H1 (cell line): Measurements from ENCODE around the gene RAB3C. TPM values are rescaled to one million over a fixed set of nuclear protein-coding genes. Genes with fewer than 3 reads are reported as not detected.
A peak's percentile ranks its signal among the peaks of the same experiment; 100 is the strongest.

Experiments
- CTCF ChIA-PET: fragments of 300-600 bp; sonication (Branson Sonifier 250); formaldehyde crosslinking; loops from one replicate; lab custom pipeline; 2021; ENCODE audit not compliant: partially characterized antibody; lab: Charles Lee
- POLR2A ChIA-PET: fragments of 300-600 bp; sonication (Branson Sonifier 250); formaldehyde crosslinking; loops from one replicate; lab custom pipeline; 2021; ENCODE audit warnings: inconsistent platforms; ENCODE audit not compliant: partially characterized antibody; lab: Charles Lee
- DNase-seq, 2 experiments: peaks; one replicate each; pipeline versions ENCODE4 v3.0.0 to v3.0.0-alpha.2; 2010 to 2022; ENCODE audit warnings: low spot score in 2 of 2, low read depth in 1 of 2, mixed read lengths in 1 of 2
- FAIRE-seq: peaks from 2 replicates; lab custom pipeline; 2011; peaks lifted over from hg19 to GRCh38; lab: Jason Lieb, UNC
- H2AFZ ChIP-seq: 2 replicates; pipeline ENCODE4 v1.8.1; 2012; ENCODE audit warnings: low read length, inconsistent platforms
- H2AK5ac ChIP-seq: 2 replicates; pipeline ENCODE4 v1.6.1; 2013; ENCODE audit warnings: low read depth, low read length
- H2BK120ac ChIP-seq: replicated peaks from 2 replicates; pipeline ENCODE3; 2013; ENCODE audit warnings: low read depth, low read length, inconsistent platforms
- H2BK12ac ChIP-seq: 2 replicates; pipeline ENCODE4 v1.6.1; 2013; ENCODE audit warnings: low read depth, low read length
- H2BK15ac ChIP-seq: 2 replicates; pipeline ENCODE4 v1.6.1; 2013; ENCODE audit warnings: low read length
- H2BK20ac ChIP-seq: 2 replicates; pipeline ENCODE4 v1.6.1; 2013; ENCODE audit warnings: low read length
- H2BK5ac ChIP-seq: 2 replicates; pipeline ENCODE4 v1.6.1; 2013; ENCODE audit warnings: low read depth, low read length
- H3K14ac ChIP-seq: 2 replicates; pipeline ENCODE4 v1.6.1; 2013; ENCODE audit warnings: inconsistent platforms; ENCODE audit not compliant: insufficient read length
- H3K18ac ChIP-seq: 2 replicates; pipeline ENCODE4 v1.6.1; 2013; ENCODE audit warnings: low read length; ENCODE audit errors: extremely low read depth
- H3K23ac ChIP-seq: 2 replicates; pipeline ENCODE4 v1.6.1; 2013; ENCODE audit warnings: inconsistent platforms; ENCODE audit not compliant: insufficient read length
- H3K23me2 ChIP-seq: 2 replicates; pipeline ENCODE4 v1.6.1; 2013; ENCODE audit warnings: low read depth, low read length
- H3K27ac ChIP-seq: 2 replicates; pipeline ENCODE4 v1.6.1; 2011; ENCODE audit warnings: low read depth, low read length, inconsistent platforms
- H3K27me3 ChIP-seq, 4 experiments: replicated peaks in 1 of 4; 1 replicate in 1 of 4; 2 replicates in 3 of 4; pipeline versions ENCODE4 v1.6.1 to v1.8.1; 2011 to 2013; ENCODE audit warnings: low read length in 3 of 4, mild to moderate bottlenecking in 3 of 4, inconsistent platforms in 2 of 4, mixed read lengths in 2 of 4, moderate library complexity in 1 of 4; ENCODE audit not compliant: control insufficient read depth in 3 of 4, insufficient read depth in 3 of 4; ENCODE audit errors: extremely low read depth in 1 of 4
- H3K36me3 ChIP-seq, 4 experiments: 2 replicates each; pipeline versions ENCODE4 v1.6.1 to v1.8.1; 2011 to 2013; ENCODE audit warnings: mild to moderate bottlenecking in 4 of 4, low read length in 3 of 4, moderate library complexity in 2 of 4, control low read depth in 1 of 4, inconsistent platforms in 1 of 4; ENCODE audit not compliant: insufficient read depth in 4 of 4, control insufficient read depth in 2 of 4
- H3K4ac ChIP-seq: replicated peaks from 2 replicates; pipeline ENCODE3; 2013; ENCODE audit warnings: low read length, low read depth, mixed read lengths, inconsistent platforms; ENCODE audit not compliant: insufficient read length
- H3K4me1 ChIP-seq, 4 experiments: replicated peaks in 1 of 4; 1 replicate in 1 of 4; 2 replicates in 3 of 4; pipeline versions ENCODE4 v1.6.1 to v1.8.1; 2011 to 2013; ENCODE audit warnings: low read length in 3 of 4, inconsistent platforms in 2 of 4, mixed read lengths in 1 of 4; ENCODE audit not compliant: insufficient read depth in 4 of 4, control insufficient read depth in 3 of 4
- H3K4me2 ChIP-seq, 2 experiments: 2 replicates each; pipeline versions ENCODE4 v1.6.1 to v1.8.1; 2011 to 2013; ENCODE audit warnings: low read depth in 2 of 2, low read length in 2 of 2, control low read depth in 1 of 2, inconsistent platforms in 1 of 2, mild to moderate bottlenecking in 1 of 2; ENCODE audit not compliant: insufficient read depth in 1 of 2
- H3K4me3 ChIP-seq, 4 experiments: fragments of 200-600, 300-600 bp in 1 of 4; sonication (generic), shearing (Covaris generic), sonication (Bioruptor Twin) in 1 of 4; 2 replicates each; pipeline versions ENCODE4 v1.5.1 to v1.8.1; 2011 to 2016; ENCODE audit warnings: low read length in 4 of 4, low read depth in 3 of 4, control low read depth in 2 of 4, inconsistent platforms in 2 of 4, mild to moderate bottlenecking in 2 of 4, mixed read lengths in 1 of 4, moderate library complexity in 1 of 4; ENCODE audit not compliant: insufficient read depth in 2 of 4; ENCODE audit errors: extremely low read depth in 1 of 4
- H3K56ac ChIP-seq: replicated peaks from 2 replicates; pipeline ENCODE3; 2013; ENCODE audit warnings: low read depth, mild to moderate bottlenecking, mixed read lengths, low read length, inconsistent platforms; ENCODE audit not compliant: insufficient read length
- H3K79me1 ChIP-seq: 2 replicates; pipeline ENCODE4 v1.6.1; 2013; ENCODE audit warnings: low read depth, low read length, control low read depth
- H3K79me2 ChIP-seq, 2 experiments: 2 replicates each; pipeline versions ENCODE4 v1.6.1 to v1.8.1; 2012 to 2013; ENCODE audit warnings: low read length in 2 of 2, mild to moderate bottlenecking in 2 of 2, inconsistent platforms in 1 of 2; ENCODE audit not compliant: insufficient read depth in 2 of 2, control insufficient read depth in 1 of 2
- H3K9ac ChIP-seq, 4 experiments: replicated peaks in 1 of 4; 1 replicate in 1 of 4; 2 replicates in 3 of 4; pipeline versions ENCODE4 v1.6.1 to v1.8.1; 2011 to 2013; ENCODE audit warnings: low read depth in 3 of 4, low read length in 3 of 4, control low read depth in 2 of 4, mild to moderate bottlenecking in 2 of 4, moderate library complexity in 2 of 4, inconsistent platforms in 1 of 4; ENCODE audit errors: extremely low read depth in 1 of 4
- H3K9me3 ChIP-seq, 2 experiments: 2 replicates each; pipeline versions ENCODE4 v1.6.1 to v1.8.1; 2012 to 2013; ENCODE audit warnings: mild to moderate bottlenecking in 2 of 2, moderate library complexity in 2 of 2, control low read depth in 1 of 2, inconsistent platforms in 1 of 2, low read depth in 1 of 2, low read length in 1 of 2, mixed read lengths in 1 of 2; ENCODE audit not compliant: insufficient read depth in 2 of 2
- H4K20me1 ChIP-seq, 2 experiments: replicated peaks in 1 of 2; 2 replicates each; pipeline versions ENCODE3 to v1.8.1; 2011 to 2013; ENCODE audit warnings: inconsistent platforms in 2 of 2, low read length in 2 of 2, mild to moderate bottlenecking in 1 of 2; ENCODE audit not compliant: insufficient read depth in 2 of 2, control insufficient read depth in 1 of 2
- H4K5ac ChIP-seq: 2 replicates; pipeline ENCODE4 v1.6.1; 2013; ENCODE audit warnings: low read length, low read depth, mixed read lengths, inconsistent platforms; ENCODE audit not compliant: insufficient read length
- H4K8ac ChIP-seq: 2 replicates; pipeline ENCODE4 v1.8.0; 2013; ENCODE audit warnings: mild to moderate bottlenecking, moderate library complexity, low read length, inconsistent platforms; ENCODE audit not compliant: insufficient read depth; ENCODE audit errors: extremely low read depth
- H4K91ac ChIP-seq: replicated peaks from 2 replicates; pipeline ENCODE3; 2013; ENCODE audit warnings: low read length, mixed read lengths, inconsistent platforms; ENCODE audit not compliant: insufficient read length
- CBX5 ChIP-seq: fragments of 300-800, 300-1000 bp; sonication (generic); IDR thresholded peaks from 2 replicates; pipeline ENCODE4 v1.7.1; 2016; ENCODE audit warnings: antibody characterized with exemption, low read length, low read depth
- EGR1 ChIP-seq: IDR thresholded peaks from 2 replicates; pipeline ENCODE4 v1.6.1; 2011; ENCODE audit warnings: low read depth, low read length, borderline replicate concordance
- JUND ChIP-seq: IDR thresholded peaks from 2 replicates; pipeline ENCODE4 v1.6.1; 2011; ENCODE audit warnings: mild to moderate bottlenecking, improper control_type of control experiment, low read length
- USF2 ChIP-seq: IDR thresholded peaks from 2 replicates; pipeline ENCODE4 v1.6.1; 2011; ENCODE audit warnings: low read length, improper control_type of control experiment
- WGBS, 2 experiments: shearing (Covaris generic) in 1 of 2; methylation state at CpG; one replicate each; pipeline versions ENCODE4 v1.1.6 to v1.1.7; 2013 to 2015; ENCODE audit warnings: low lambda C conversion rate in 2 of 2, mixed read lengths in 2 of 2, inconsistent platforms in 1 of 2, low coverage in 1 of 2, missing lambda C conversion rate in 1 of 2; ENCODE audit not compliant: insufficient replicate concordance in 2 of 2, insufficient coverage in 1 of 2, insufficient read length in 1 of 2; ENCODE audit errors: extremely low coverage in 1 of 2, missing lambda C conversion rate in 1 of 2; 5-methylcytosine and 5-hydroxymethylcytosine counted together
- polyA plus RNA-seq, 7 experiments: library from polyadenylated mRNA; depleted of rRNA in 3 of 7; stranded (reverse) in 5 of 7; unstranded in 2 of 7; fragments of >200 nt in 5 of 7; fragments of 200-250 nt in 2 of 7; gene quantifications; 1 replicate in 5 of 7; 2 replicates in 1 of 7; 4 replicates in 1 of 7; pipeline versions ENCODE4 v1.2.1 to v1.2.3, GENCODE V29; 2011 to 2013; ENCODE audit warnings: missing spikeins in 2 of 7, mixed read lengths in 2 of 7
- total RNA-seq: library from RNA; stranded (reverse); fragmentation: NEBNext Ultra II Directional; extraction: Animal tissue kit (Norgen Biotek cat#: 25700); gene quantifications from 2 replicates; pipeline ENCODE4 v1.2.1, GENCODE V29; 2021

The RAB3C gene
- total and polyA plus RNA-seq, 2 of the 8 experiments (the other 6 are each of a cell fraction or from before 2014, with no cell fraction given), result 14.7 to 18.3 TPM

GRCh38 chr5:58714046-58714445 lies 131.2 kb downstream of the RAB3C start:
- H3K56ac ChIP-seq, result peak overlapping the region; percentile 67
- no peaks in the 10 kb centered on the region for H3K79me2 ChIP-seq
- no peak overlapping the region for H4K91ac ChIP-seq
- H3K14ac ChIP-seq, result no peak overlapping the region
- no peak overlapping the region for H3K4me3 ChIP-seq
- H3K18ac ChIP-seq, result no peak overlapping the region
- H4K5ac ChIP-seq, result no peak overlapping the region
- no peak overlapping the region for H3K4ac ChIP-seq
- no peaks in the 10 kb centered on the region for H3K27me3 ChIP-seq
- FAIRE-seq (no peak), DNase-seq (no peak)
- H2AFZ ChIP-seq, result no peak overlapping the region
- no peaks in the 10 kb centered on the region for H3K79me1 ChIP-seq
- no peak overlapping the region for H3K9ac ChIP-seq
- H4K8ac ChIP-seq, result no peak overlapping the region
- H2BK20ac ChIP-seq, result no peak overlapping the region
- POLR2A ChIA-PET, result no interaction called here
- no peaks in the 10 kb centered on the region for H3K36me3 ChIP-seq
- no peak overlapping the region for H2AK5ac ChIP-seq
- no peak overlapping the region for H3K4me2 ChIP-seq
- H2BK12ac ChIP-seq, result no peak overlapping the region
- H3K23ac ChIP-seq, result no peak overlapping the region
- no peak overlapping the region for H2BK120ac ChIP-seq
- 78% methylated on average over 1 of the region's 1 CpG; no CpG with 5 or more reads in 1 of the 2 experiments for WGBS, 2 experiments
- CTCF ChIA-PET, result interaction anchor here (1.2 kb wide), 1 partner anchor 22 kb away, joined by 3 read pairs; no protein-coding TSS in a partner anchor
- H3K27ac ChIP-seq, result no peak overlapping the region
- H2BK15ac ChIP-seq, result no peak overlapping the region
- peaks cover 0 to 9% (median 4%) of the 10 kb centered on the region in 4 experiments; a peak in 4 of 7 replicates for H3K4me1 ChIP-seq
- no peaks in the 10 kb centered on the region for H4K20me1 ChIP-seq
- peaks cover 0 to 9% of the 10 kb centered on the region in 2 experiments; a peak in 1 of 4 replicates for H3K9me3 ChIP-seq
- H3K23me2 ChIP-seq, result no peaks in the 10 kb centered on the region
- H2BK5ac ChIP-seq, result no peak overlapping the region
- no peak for TF ChIP-seq EGR1
- TF ChIP-seq JUND, result no peak
- TF ChIP-seq CBX5, result no peak
- no peak for TF ChIP-seq USF2
